Daoy (cell line): Measurements from ENCODE around the gene DDA1. TPM values are rescaled to one million over a fixed set of nuclear protein-coding genes. Genes with fewer than 3 reads are reported as not detected.
"Not testable (repeated sequence)": the region's sequence is repeated elsewhere in the genome, so short reads cannot be mapped to it uniquely, and the experiment has no call there.

Experiments
- DNase-seq: peaks from one replicate; pipeline ENCODE4 v3.0.0-alpha.2; 2015; ENCODE audit warnings: low read depth
- total RNA-seq: library from RNA; depleted of rRNA; stranded (reverse); fragments of >200 nt; shearing (Covaris generic); gene quantifications from 2 replicates; pipeline ENCODE4 v1.2.3, GENCODE V29; 2014; rRNA removed

The DDA1 gene
- 50.1 and 63.0 TPM in 2 replicates for total RNA-seq

GRCh38 chr19:17309198-17309964, at the start of gene DDA1:
Gene DDA1, plus strand, starts transcription at chr19:17309563. Its CDS starts 92 bp downstream, at chr19:17309655.
- DNase-seq, result peak; percentile 100

DNA sequence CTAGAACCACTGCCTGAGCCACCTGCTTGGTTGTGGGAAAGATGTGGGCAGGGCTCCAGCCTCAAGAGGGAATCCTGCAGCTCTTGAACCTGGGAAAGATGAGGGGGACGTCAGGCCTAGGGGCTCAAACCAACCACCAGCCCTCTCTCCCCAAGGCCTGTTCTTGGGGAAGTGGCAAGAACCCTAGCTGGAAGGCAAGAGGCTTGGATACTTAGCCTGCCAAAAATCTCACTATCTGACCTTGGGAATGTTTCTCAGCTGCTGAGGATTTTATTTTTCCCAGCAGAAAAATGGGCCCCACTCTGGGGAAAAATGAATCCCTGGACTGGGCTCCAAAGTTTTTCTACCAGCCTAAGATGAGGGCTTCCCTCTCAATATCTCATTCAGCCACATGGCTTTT, 49.4 kb upstream of the DDA1 start:
- DNase-seq, result no peak

GRCh38 chr19:17260842-17261325, 48.5 kb upstream of the DDA1 start:
- DNase-seq, result peak; percentile 85

DNA sequence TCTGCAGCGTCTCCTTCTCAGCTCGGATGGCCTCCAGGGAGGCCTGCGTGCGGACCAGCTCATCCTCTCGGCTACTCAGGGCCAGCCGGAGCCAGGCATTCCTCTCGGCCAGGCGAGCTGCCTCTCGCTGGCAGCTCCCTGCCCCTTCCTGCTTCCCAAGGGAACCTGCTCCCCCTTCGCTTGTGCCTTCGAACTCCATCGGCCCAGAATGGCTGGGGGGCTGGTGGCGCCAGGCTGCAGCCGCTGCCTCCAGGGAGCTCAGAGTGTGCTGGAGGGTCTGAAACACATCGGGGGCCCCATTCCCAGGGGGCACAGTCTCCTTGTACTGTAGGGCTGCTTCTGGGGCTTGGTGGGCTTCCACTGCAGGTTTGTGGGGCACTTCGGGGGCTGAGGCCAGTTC, 46.8 kb upstream of the DDA1 start:
- DNase-seq, result no peak

DNA sequence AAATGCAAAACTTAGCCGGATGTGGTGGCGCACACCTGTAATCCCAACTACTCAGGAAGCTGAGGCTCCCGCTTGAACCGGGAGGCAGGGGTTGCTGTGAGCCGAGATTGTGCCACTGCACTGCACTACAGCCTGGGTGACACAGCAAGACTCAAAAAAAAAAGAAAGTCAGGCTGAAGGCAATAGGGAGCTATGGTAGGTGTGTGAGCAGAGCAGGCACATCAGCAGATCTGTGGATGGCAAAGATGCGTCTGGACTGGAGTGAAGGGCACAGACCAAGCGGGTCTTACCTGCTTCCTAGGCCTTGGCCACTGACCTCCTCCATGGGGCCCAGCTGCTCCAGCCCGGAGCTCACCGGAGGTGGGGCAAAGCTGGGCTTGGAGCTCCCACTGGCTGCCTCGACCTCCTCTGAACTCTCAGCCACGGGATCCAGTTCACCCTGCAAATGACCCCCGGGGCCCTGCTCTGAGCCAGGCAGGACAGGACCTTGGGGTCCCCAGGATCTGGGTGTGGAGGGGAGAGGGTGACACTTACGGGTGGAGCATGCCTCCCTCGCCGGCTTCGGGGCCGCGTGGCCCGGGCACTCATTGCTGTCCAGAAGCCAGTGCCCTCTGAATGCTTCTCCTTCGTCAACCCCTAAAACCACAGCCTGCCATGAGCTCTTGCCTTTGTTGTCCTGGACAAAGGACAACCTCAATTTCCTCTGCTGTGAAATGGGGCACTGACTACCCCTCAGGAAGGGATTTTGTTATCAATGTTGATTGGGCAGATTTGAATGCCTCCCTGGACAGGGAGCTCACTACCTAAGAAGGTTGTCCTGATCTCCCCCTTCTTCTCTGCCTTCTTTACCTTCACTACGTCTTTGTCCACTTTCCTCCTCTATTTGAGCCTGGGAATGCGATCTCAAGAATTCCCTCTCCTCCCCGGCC, 45.4 kb upstream of the DDA1 start:
- no peak for DNase-seq

GRCh38 chr19:17264641-17264979, 44.8 kb upstream of the DDA1 start, which contains the start of gene USHBP1:
Gene USHBP1, minus strand, starts transcription at chr19:17264745. Its CDS starts 446 bp downstream, at chr19:17264299.
- no peak for DNase-seq

GRCh38 chr19:17266026-17266425, 43.3 kb upstream of the DDA1 start:
- DNase-seq, result no peak

DNA sequence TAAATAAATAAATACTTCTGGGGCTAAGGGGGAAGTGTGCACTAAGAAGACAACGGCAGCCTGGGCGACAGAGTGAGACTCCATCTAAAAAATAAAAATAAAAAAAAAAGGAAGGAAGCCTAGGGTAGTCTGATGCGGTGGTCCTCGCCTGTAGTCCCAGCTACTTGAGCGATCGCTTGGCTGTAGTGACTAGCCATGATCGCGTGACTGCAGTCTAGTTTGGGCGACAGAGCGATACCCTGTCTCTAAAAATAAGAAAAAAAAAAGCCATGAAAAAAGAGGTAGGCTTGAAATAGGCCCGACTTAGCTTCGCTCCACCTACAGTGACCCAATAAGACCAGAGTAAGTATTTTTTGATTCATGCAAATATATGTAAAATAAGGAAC, 42.8 kb upstream of the DDA1 start:
- DNase-seq, result no peak

DNA sequence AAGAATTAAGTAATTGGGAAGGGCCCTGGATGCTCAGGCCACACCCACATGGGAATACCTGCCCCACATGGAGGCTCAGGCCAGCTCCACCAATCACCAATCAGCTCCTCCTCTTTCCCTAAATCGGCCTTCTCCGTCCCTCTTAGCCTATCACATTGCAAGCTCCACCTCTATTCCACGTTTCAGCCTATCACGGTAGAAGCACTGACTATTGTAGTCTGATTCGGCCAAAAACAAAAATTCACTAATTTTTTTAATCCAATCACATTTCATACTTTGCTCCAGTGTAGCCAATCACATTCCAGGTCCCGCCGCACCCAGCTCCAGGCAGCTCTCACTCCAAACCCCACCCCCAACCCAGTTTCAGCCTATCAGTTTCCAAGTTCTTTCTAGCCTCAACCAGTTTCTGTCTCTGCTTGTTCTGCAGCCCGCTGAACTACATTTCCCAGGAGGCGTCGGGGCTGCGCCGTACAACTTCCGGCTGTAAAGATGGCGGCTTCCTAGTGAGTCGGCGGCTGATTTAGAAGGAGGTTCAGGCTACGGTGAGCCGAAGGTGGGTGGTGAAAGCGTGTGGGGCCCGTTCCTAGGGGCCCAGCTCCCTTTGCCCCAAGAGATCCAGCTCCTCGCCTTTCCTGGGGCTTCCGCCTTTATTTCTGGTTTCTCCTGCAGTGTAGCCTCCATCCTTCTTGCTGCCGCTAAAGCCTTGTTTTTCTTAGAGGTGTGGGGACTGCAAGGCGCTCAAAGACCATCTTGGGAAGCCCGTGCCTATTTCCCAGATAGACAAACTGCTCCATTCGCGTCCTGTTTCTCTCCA, 42.2 kb upstream of the DDA1 start, which contains the start of gene BABAM1:
Gene BABAM1, plus strand, starts transcription at position 469 of the 814 bp plus-strand sequence. CDS start 1,364 bp downstream, outside the sequence.
- DNase-seq, result peak; percentile 98

DNA sequence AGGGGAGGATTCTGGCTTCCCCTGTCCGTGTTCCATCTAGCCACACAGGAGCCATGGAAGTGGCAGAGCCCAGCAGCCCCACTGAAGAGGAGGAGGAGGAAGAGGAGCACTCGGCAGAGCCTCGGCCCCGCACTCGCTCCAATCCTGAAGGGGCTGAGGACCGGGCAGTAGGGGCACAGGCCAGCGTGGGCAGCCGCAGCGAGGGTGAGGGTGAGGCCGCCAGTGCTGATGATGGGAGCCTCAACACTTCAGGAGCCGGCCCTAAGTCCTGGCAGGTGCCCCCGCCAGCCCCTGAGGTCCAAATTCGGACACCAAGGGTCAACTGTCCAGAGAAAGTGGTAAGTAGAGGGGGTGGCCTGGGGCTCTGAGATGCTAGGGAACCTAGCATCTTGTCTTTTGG, 40.6 kb upstream of the DDA1 start:
- DNase-seq, result no peak

GRCh38 chr19:17274892-17275291, 34.5 kb upstream of the DDA1 start:
- DNase-seq, result not testable (repeated sequence)

- no peak for DNase-seq
Measured at GRCh38 chr19:17275441-17276175, 33.8 kb upstream of the DDA1 start.

GRCh38 chr19:17279436-17279835, 29.9 kb upstream of the DDA1 start:
- no peak for DNase-seq

DNA sequence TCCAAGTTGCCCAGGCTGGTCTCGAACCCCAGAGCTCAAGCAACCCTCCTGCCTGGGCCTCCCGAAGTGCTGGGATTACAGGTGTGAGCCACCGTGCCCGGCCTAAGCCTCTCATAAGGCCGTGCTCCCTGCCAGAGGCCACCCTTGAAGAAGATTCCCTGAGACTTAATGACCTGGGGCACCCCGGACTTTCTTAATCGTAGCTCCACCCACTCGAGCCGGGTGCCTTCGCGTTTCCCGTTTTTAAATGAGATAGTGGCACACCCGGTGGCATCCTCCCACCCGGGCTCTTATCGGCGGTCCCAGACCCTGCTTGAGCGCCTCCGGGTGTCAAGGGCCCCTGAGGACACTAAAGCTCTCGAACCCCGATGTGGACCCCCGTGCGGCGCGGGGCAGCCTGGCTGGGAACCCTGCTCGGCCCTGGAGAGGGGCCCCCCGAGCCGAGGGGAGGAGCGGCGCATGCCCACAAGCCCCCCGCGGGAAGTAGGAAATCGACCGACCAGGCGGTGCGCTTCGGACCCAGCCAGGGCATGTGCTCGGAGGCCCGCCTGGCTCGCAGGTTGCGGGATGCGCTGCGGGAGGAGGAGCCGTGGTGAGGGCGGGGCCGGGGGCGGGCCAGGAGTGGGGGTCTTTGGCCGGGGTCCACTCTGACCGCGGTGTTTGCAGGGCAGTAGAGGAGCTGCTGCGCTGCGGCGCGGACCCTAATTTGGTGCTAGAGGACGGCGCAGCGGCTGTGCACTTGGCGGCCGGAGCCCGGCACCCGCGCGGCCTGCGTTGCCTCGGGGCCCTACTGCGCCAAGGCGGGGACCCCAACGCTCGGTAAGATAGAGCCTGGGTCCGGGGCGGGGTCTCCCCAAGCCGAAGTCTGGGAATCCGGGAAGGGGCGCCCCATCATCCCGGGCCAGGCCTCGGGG, 27.7 kb upstream of the DDA1 start, which contains the start of gene ANKLE1:
Gene ANKLE1, plus strand, starts transcription at position 511 of the 914 bp plus-strand sequence. Its CDS starts 20 bp downstream, at position 531.
- peak; percentile 61 for DNase-seq

- DNase-seq, result peak; percentile 93
Measured at GRCh38 chr19:17282488-17283125, 26.8 kb upstream of the DDA1 start.

GRCh38 chr19:17283504-17283996, 25.8 kb upstream of the DDA1 start:
- no peak for DNase-seq

DNA sequence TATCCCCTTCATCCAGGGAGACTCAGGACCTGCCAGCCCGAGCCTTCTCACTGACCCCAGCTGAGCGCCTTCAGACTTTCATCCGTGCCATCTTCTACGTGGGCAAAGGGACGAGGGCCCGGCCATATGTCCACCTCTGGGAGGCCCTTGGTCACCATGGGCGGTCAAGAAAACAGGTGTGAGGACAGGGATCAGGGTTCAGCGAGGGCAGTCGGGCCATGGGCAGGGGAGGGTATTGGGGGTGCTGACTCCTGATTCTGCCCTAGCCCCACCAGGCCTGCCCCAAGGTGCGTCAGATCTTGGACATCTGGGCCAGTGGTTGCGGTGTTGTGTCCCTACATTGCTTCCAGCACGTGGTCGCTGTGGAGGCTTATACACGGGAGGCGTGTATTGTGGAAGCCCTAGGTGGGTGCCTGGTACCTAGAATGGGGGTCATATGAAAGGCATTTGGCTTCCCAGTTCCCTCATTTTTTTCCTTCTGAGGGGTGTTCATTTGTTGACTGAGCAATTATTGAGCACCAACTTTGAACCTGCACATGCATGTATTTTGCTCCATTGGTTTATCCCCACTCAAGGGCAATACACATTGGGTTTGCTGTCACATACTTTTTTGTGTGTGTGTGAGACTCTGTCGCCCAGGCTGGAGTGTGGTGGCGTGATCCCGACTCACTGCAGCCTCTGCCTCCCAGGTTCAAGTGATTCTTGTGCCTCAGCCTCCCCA, 23.8 kb upstream of the DDA1 start:
- DNase-seq, result no peak

- DNase-seq, result no peak
Measured at GRCh38 chr19:17286263-17286662, 23.1 kb upstream of the DDA1 start.
